NCI-H2171 (cell line): ENCODE data around the gene BTG4.

ENCODE experiments used
- DNase-seq: peaks from one replicate; lab custom pipeline; 2025; lab: John Stamatoyannopoulos, UW

The BTG4 gene

GRCh38 chr11:111537336-111537860 is 25.2 kb upstream of the BTG4 start:
- no peak for DNase-seq

- DNase-seq, result no peak
Observed at GRCh38 chr11:111535281-111535680, 23.1 kb upstream of the BTG4 start.

GRCh38 chr11:111532365-111532709 is 20.2 kb upstream of the BTG4 start:
- DNase-seq, result no peak

GRCh38 chr11:111531687-111532364 is 19.6 kb upstream of the BTG4 start:
- DNase-seq, result no peak

- DNase-seq, result no peak
Observed at GRCh38 chr11:111531136-111531535, 18.9 kb upstream of the BTG4 start.

GRCh38 chr11:111530091-111530490 is 17.9 kb upstream of the BTG4 start:
- no peak for DNase-seq

- no peak for DNase-seq
Observed at GRCh38 chr11:111528557-111528956, 16.4 kb upstream of the BTG4 start.

GRCh38 chr11:111527279-111527678 is 15.1 kb upstream of the BTG4 start:
- no peak for DNase-seq

GRCh38 chr11:111526501-111526900 is 14.3 kb upstream of the BTG4 start:
- DNase-seq, result no peak

- no peak for DNase-seq
Observed at GRCh38 chr11:111525456-111525855, 13.3 kb upstream of the BTG4 start.

GRCh38 chr11:111524056-111524455 is 11.9 kb upstream of the BTG4 start:
- DNase-seq, result no peak

- DNase-seq, result no peak
Observed at GRCh38 chr11:111523343-111523742, 11.2 kb upstream of the BTG4 start.

GRCh38 chr11:111522426-111522825 is 10.2 kb upstream of the BTG4 start:
- no peak for DNase-seq

- no peak for DNase-seq
Observed at GRCh38 chr11:111521135-111521534, 8.9 kb upstream of the BTG4 start.

- DNase-seq, result no peak
Observed at GRCh38 chr11:111520560-111520959, 8.4 kb upstream of the BTG4 start.

- no peak for DNase-seq
Observed at GRCh38 chr11:111518668-111519067, 6.5 kb upstream of the BTG4 start.

GRCh38 chr11:111515591-111515990 is 3.4 kb upstream of the BTG4 start:
- no peak for DNase-seq

GRCh38 chr11:111514216-111515031 is 2.2 kb upstream of the BTG4 start, which contains the start of gene HOATZ:
TSS of gene HOATZ (plus strand) at chr11:111514778. CDS start at chr11:111514785, 7 bp downstream.
- DNase-seq, result no peak

- DNase-seq, result no peak
Observed at GRCh38 chr11:111513240-111513605, 1.0 kb upstream of the BTG4 start.

GRCh38 chr11:111510311-111510710 is 1.9 kb downstream of the BTG4 start:
- no peak for DNase-seq

GRCh38 chr11:111502611-111503010 is 9.6 kb downstream of the BTG4 start:
- DNase-seq, result no peak

GRCh38 chr11:111500481-111500880 is 11.7 kb downstream of the BTG4 start:
- DNase-seq, result no peak

- no peak for DNase-seq
Observed at GRCh38 chr11:111499483-111499882, 12.7 kb downstream of the BTG4 start.
